K562 (cell line): ENCODE measurements around the gene HPS4. TPM values are rescaled to one million over a fixed set of nuclear protein-coding genes. Genes with fewer than 3 reads are reported as not detected.
A peak's percentile ranks its signal among the peaks of the same experiment; 100 is the strongest.

Experiments used
- ATAC-seq: fragments of 200-7000 bp; cut with Tn5 transposase; 3 replicates; pipeline ENCODE4 v1.9.1; 2020; ENCODE audit warnings: moderate library complexity
- BruUV-seq: library from RNA; stranded (reverse); fragments of 400-500 nt; replicated peaks from 2 replicates; lab custom pipeline; 2021; lab: Mats Ljungman, UMichigan
- CTCF ChIA-PET: fragments of 300-600 bp; formaldehyde crosslinking; extraction: SDS; loops from one replicate; lab custom pipeline; 2021; ENCODE audit warnings: low intra/inter-chr PET ratio; lab: Yijun Ruan, JAX
- POLR2A ChIA-PET: fragments of 300-600, 350-650 bp; sonication (Branson Sonifier 250); formaldehyde crosslinking; extraction: SDS; loops from one replicate; lab custom pipeline; 2021; ENCODE audit warnings: antibody characterized with exemption, inconsistent platforms; lab: Yijun Ruan, JAX
- DNase-seq, 4 experiments: peaks; one replicate each; pipeline versions ENCODE4 v3.0.0 to v3.0.0-alpha.2; 2011 to 2018; ENCODE audit warnings: low spot score in 3 of 4, mixed read lengths in 3 of 4; ENCODE audit errors: extremely low read depth in 1 of 4
- FAIRE-seq: peaks from 2 replicates; lab custom pipeline; 2011; peaks lifted over from hg19 to GRCh38; lab: Jason Lieb, UNC
- H2AFZ ChIP-seq: 2 replicates; pipeline ENCODE4 v1.6.0; 2011; ENCODE audit warnings: low read depth, low read length, control low read depth, inconsistent platforms
- H3K27ac ChIP-seq: fragments of 200-600 bp; 3 replicates; pipeline ENCODE4 v1.8.0; 2011; ENCODE audit warnings: low read depth, mild to moderate bottlenecking, control low read depth, inconsistent platforms, low read length, moderate library complexity, mixed read lengths; ENCODE audit errors: extremely low read depth
- H3K27me3 ChIP-seq, 2 experiments: fragments of 300-600 bp in 1 of 2; 2 replicates in 1 of 2; 3 replicates in 1 of 2; pipeline versions ENCODE4 v1.6.0 to v1.8.0; 2011; ENCODE audit warnings: inconsistent platforms in 2 of 2, low read length in 2 of 2, mild to moderate bottlenecking in 1 of 2, mixed read lengths in 1 of 2, moderate library complexity in 1 of 2; ENCODE audit not compliant: control insufficient read depth in 2 of 2, insufficient read depth in 2 of 2
- H3K36me3 ChIP-seq: fragments of 300-600 bp; 3 replicates; pipeline ENCODE4 v1.8.0; 2011; ENCODE audit warnings: mild to moderate bottlenecking, low read length, inconsistent platforms; ENCODE audit not compliant: control insufficient read depth, insufficient read depth
- H3K4me1 ChIP-seq, 2 experiments: fragments of 200-600 bp in 1 of 2; replicated peaks in 1 of 2; 2 replicates in 1 of 2; 3 replicates in 1 of 2; pipeline versions ENCODE4 v1.5.1 to v1.8.0; 2011; ENCODE audit warnings: inconsistent platforms in 2 of 2, low read length in 2 of 2, mild to moderate bottlenecking in 1 of 2, mixed read lengths in 1 of 2, moderate library complexity in 1 of 2; ENCODE audit not compliant: control insufficient read depth in 2 of 2, insufficient read depth in 2 of 2
- H3K4me2 ChIP-seq: 2 replicates; pipeline ENCODE4 v1.6.1; 2011; ENCODE audit warnings: low read length, control low read depth, inconsistent platforms, mixed read lengths; ENCODE audit not compliant: insufficient read depth
- H3K4me3 ChIP-seq: fragments of 200-600 bp; sonication (generic), shearing (Covaris generic); 2 replicates; pipeline ENCODE4 v1.5.1; 2016; ENCODE audit warnings: control low read depth, inconsistent platforms
- H3K79me2 ChIP-seq: fragments of 200-600 bp; 3 replicates; pipeline ENCODE4 v1.8.0; 2011; ENCODE audit warnings: low read length, inconsistent platforms; ENCODE audit not compliant: control insufficient read depth, insufficient read depth
- H3K9ac ChIP-seq, 2 experiments: 2 replicates each; pipeline versions ENCODE4 v1.6.0 to v1.6.1; 2011; ENCODE audit warnings: low read depth in 2 of 2, low read length in 2 of 2, control low read depth in 1 of 2, inconsistent platforms in 1 of 2, mild to moderate bottlenecking in 1 of 2, mixed read lengths in 1 of 2; ENCODE audit not compliant: insufficient read depth in 1 of 2
- H3K9me1 ChIP-seq: one replicate; pipeline ENCODE4 v1.6.0; 2011; ENCODE audit warnings: inconsistent platforms, mild to moderate bottlenecking, low read length, moderate library complexity; ENCODE audit not compliant: control insufficient read depth, insufficient read depth
- H3K9me3 ChIP-seq: replicated peaks from 2 replicates; pipeline ENCODE4 v1.5.1; 2011; ENCODE audit warnings: low read depth, low read length, inconsistent platforms; ENCODE audit not compliant: control insufficient read depth, insufficient read depth
- H4K20me1 ChIP-seq: replicated peaks from 2 replicates; pipeline ENCODE4 v1.6.1; 2011; ENCODE audit warnings: low read length, inconsistent platforms, mixed read lengths; ENCODE audit not compliant: control insufficient read depth, insufficient read depth
- BCOR ChIP-seq: fragments of 450-650 bp; IDR thresholded peaks from 2 replicates; pipeline ENCODE4 v1.6.1; 2016
- HLTF ChIP-seq: fragments of 450-650 bp; IDR thresholded peaks from 2 replicates; pipeline ENCODE4 v1.6.1; 2016
- ZNF717 ChIP-seq: fragments of 250-450 bp; sonication (Bioruptor Pico); IDR thresholded peaks from 2 replicates; pipeline ENCODE4 v1.5.0; 2021
- WGBS: fragments of 100-300 bp; shearing (Covaris generic); methylation state at CpG from one replicate; pipeline ENCODE4 v1.1.6; 2016; ENCODE audit warnings: low coverage, mixed read lengths; ENCODE audit not compliant: insufficient coverage; ENCODE audit errors: missing lambda C conversion rate; 5-methylcytosine and 5-hydroxymethylcytosine counted together
- in situ Hi-C: fragments of 300-500 bp; cut with MboI; formaldehyde crosslinking; loops from 4 replicates; pipeline ENCODE4 v1.15.0; 2018; ENCODE audit warnings: inconsistent platforms, mixed read lengths
- intact Hi-C: fragments of 100-400 bp; cut with micrococcal nuclease; formaldehyde crosslinking; loops from 2 replicates; pipeline ENCODE4 v1.14.2; 2022
- polyA plus RNA-seq, 8 experiments: library from polyadenylated mRNA; depleted of rRNA in 4 of 8; stranded (reverse) in 5 of 8; unstranded in 3 of 8; fragments of >200 nt; fragmentation: Nextera tagmentation in 2 of 8; fragmentation: Illumina TruSeq in 1 of 8; extraction: Ambion mirVana in 2 of 8; extraction: Trizol in 1 of 8; gene quantifications; 2 replicates each; pipeline versions ENCODE4 v1.2.1 to v1.2.3, GENCODE V29; 2011 to 2014; ENCODE audit warnings: inconsistent platforms in 1 of 8, missing spikeins in 1 of 8
- total RNA-seq, 7 experiments: library from RNA; depleted of rRNA in 6 of 7; stranded (reverse); fragments of >200 nt in 6 of 7; fragmentation: Illumina TruSeq in 2 of 7; extraction: Trizol in 2 of 7; gene quantifications; 2 replicates each; pipeline versions ENCODE4 v1.2.1 to v1.2.3, GENCODE V29; 2011 to 2021; ENCODE audit warnings: low replicate concordance in 1 of 7
- TF ChIP-seq, protein P1 (sequence below): sonication (generic); formaldehyde crosslinking; IDR thresholded peaks from 2 replicates; pipeline ENCODE4 v1.8.1; 2023; ENCODE audit warnings: mild to moderate bottlenecking, missing genetic modification reagents
- TF ChIP-seq, protein P2 (sequence below): fragments of 250-450 bp; sonication (Bioruptor Pico); IDR thresholded peaks from 2 replicates; pipeline ENCODE4 v1.8.0; 2022; ENCODE audit warnings: inconsistent platforms
- TF ChIP-seq, protein P3 (sequence below): sonication (generic); formaldehyde crosslinking; IDR thresholded peaks from 2 replicates; pipeline ENCODE4 v1.8.1; 2023; ENCODE audit warnings: missing genetic modification reagents, mild to moderate bottlenecking, borderline replicate concordance

Gene HPS4
- total and polyA plus RNA-seq, 9 of the 15 experiments (the other 6 are each of a cell fraction or from before 2014, with no cell fraction given) = 12.8 to 29.2 (median 25.3) TPM

DNA sequence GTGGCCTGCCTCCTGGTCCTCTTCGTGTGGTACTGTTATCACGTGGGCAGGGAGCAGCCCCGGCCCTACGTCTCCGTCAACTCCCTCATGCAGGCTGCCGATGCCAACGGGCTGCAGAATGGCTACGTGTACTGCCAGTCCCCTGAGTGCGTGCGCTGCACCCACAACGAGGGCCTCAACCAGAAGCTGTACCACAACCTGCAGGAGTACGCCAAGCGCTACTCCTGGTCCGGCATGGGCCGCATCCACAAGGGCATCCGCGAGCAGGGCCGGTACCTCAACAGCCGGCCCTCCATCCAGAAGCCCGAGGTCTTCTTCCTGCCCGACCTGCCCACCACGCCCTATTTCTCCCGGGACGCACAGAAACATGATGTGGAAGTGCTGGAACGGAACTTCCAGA lies 49.8 kb downstream of the HPS4 start:
- Histone ChIP-seq H3K9me3 (no peaks in the 10 kb centered on the region), H3K4me2 (no peak overlapping the region), H3K36me3 (no peaks in the 10 kb centered on the region), H4K20me1 (no peaks in the 10 kb centered on the region), H2AFZ (no peak overlapping the region), H3K4me1 (peaks cover 0 to 28% of the 10 kb centered on the region in 2 experiments; a peak in 3 of 5 replicates), H3K4me3 (no peak overlapping the region), H3K79me2 (no peaks in the 10 kb centered on the region), H3K9ac (no peak overlapping the region), H3K9me1 (no peaks in the 10 kb centered on the region), H3K27ac (no peak overlapping the region), H3K27me3 (peaks cover 2 to 6% of the 10 kb centered on the region in 2 experiments; a peak in 3 of 5 replicates)
- ATAC-seq = no peak
- no TSS peak for BruUV-seq
- ChIA-PET CTCF (no interaction called here), POLR2A (no interaction called here)
- 38% methylated on average over 17 of the region's 25 CpGs for WGBS
- in situ Hi-C loops = no loop called here
- intact Hi-C loops = no loop called here
- no peak for TF ChIP-seq ZNF717
- TF ChIP-seq, protein P1, sequence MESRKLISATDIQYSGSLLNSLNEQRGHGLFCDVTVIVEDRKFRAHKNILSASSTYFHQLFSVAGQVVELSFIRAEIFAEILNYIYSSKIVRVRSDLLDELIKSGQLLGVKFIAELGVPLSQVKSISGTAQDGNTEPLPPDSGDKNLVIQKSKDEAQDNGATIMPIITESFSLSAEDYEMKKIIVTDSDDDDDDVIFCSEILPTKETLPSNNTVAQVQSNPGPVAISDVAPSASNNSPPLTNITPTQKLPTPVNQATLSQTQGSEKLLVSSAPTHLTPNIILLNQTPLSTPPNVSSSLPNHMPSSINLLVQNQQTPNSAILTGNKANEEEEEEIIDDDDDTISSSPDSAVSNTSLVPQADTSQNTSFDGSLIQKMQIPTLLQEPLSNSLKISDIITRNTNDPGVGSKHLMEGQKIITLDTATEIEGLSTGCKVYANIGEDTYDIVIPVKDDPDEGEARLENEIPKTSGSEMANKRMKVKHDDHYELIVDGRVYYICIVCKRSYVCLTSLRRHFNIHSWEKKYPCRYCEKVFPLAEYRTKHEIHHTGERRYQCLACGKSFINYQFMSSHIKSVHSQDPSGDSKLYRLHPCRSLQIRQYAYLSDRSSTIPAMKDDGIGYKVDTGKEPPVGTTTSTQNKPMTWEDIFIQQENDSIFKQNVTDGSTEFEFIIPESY (CRISPR knock-in tag) = peak; percentile 94
- no peak for FAIRE-seq
- no peak for DNase-seq

GRCh38 chr22:26432619-26433311 lies 50.8 kb downstream of the HPS4 start:
- H3K9ac ChIP-seq = no peak overlapping the region
- no peak for DNase-seq
- no peaks in the 10 kb centered on the region for H3K36me3 ChIP-seq
- no peak for ATAC-seq
- H3K27ac ChIP-seq = no peak overlapping the region
- H3K9me1 ChIP-seq = no peaks in the 10 kb centered on the region
- no peak for FAIRE-seq
- peaks cover 2 to 6% of the 10 kb centered on the region in 2 experiments; a peak in 3 of 5 replicates for H3K27me3 ChIP-seq
- no peaks in the 10 kb centered on the region for H3K79me2 ChIP-seq
- H4K20me1 ChIP-seq = no peaks in the 10 kb centered on the region
- no peak overlapping the region for H3K4me2 ChIP-seq
- no peak overlapping the region for H3K4me3 ChIP-seq
- H2AFZ ChIP-seq = no peak overlapping the region
- CTCF ChIA-PET = no interaction called here
- in situ Hi-C loops (no loop called here), intact Hi-C loops (no loop called here)
- POLR2A ChIA-PET = no interaction called here
- no peaks in the 10 kb centered on the region for H3K9me3 ChIP-seq
- WGBS = 50% methylated on average over 3 of the region's 3 CpGs
- no TSS peak for BruUV-seq
- H3K4me1 ChIP-seq = peaks cover 0 to 36% of the 10 kb centered on the region in 2 experiments; a peak in 3 of 5 replicates
- TF ChIP-seq, protein P2, sequence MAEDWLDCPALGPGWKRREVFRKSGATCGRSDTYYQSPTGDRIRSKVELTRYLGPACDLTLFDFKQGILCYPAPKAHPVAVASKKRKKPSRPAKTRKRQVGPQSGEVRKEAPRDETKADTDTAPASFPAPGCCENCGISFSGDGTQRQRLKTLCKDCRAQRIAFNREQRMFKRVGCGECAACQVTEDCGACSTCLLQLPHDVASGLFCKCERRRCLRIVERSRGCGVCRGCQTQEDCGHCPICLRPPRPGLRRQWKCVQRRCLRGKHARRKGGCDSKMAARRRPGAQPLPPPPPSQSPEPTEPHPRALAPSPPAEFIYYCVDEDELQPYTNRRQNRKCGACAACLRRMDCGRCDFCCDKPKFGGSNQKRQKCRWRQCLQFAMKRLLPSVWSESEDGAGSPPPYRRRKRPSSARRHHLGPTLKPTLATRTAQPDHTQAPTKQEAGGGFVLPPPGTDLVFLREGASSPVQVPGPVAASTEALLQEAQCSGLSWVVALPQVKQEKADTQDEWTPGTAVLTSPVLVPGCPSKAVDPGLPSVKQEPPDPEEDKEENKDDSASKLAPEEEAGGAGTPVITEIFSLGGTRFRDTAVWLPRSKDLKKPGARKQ (CRISPR knock-in tag) = no peak
- TF ChIP-seq, protein P3, sequence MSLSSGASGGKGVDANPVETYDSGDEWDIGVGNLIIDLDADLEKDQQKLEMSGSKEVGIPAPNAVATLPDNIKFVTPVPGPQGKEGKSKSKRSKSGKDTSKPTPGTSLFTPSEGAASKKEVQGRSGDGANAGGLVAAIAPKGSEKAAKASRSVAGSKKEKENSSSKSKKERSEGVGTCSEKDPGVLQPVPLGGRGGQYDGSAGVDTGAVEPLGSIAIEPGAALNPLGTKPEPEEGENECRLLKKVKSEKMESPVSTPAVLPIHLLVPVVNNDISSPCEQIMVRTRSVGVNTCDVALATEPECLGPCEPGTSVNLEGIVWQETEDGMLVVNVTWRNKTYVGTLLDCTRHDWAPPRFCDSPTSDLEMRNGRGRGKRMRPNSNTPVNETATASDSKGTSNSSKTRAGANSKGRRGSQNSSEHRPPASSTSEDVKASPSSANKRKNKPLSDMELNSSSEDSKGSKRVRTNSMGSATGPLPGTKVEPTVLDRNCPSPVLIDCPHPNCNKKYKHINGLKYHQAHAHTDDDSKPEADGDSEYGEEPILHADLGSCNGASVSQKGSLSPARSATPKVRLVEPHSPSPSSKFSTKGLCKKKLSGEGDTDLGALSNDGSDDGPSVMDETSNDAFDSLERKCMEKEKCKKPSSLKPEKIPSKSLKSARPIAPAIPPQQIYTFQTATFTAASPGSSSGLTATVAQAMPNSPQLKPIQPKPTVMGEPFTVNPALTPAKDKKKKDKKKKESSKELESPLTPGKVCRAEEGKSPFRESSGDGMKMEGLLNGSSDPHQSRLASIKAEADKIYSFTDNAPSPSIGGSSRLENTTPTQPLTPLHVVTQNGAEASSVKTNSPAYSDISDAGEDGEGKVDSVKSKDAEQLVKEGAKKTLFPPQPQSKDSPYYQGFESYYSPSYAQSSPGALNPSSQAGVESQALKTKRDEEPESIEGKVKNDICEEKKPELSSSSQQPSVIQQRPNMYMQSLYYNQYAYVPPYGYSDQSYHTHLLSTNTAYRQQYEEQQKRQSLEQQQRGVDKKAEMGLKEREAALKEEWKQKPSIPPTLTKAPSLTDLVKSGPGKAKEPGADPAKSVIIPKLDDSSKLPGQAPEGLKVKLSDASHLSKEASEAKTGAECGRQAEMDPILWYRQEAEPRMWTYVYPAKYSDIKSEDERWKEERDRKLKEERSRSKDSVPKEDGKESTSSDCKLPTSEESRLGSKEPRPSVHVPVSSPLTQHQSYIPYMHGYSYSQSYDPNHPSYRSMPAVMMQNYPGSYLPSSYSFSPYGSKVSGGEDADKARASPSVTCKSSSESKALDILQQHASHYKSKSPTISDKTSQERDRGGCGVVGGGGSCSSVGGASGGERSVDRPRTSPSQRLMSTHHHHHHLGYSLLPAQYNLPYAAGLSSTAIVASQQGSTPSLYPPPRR = no peak
- TF ChIP-seq BCOR (peak; percentile 91), HLTF (no peak)
